Measurements from ENCODE around the gene FGD3. TPM values are rescaled to one million over a fixed set of nuclear protein-coding genes. Genes with fewer than 3 reads are reported as not detected.

Gene FGD3
- total and polyA plus RNA-seq, 2 donors (not counting 1 experiment from before 2014, with no cell fraction given), result 130 to 134 TPM

- no peaks in the 10 kb centered on the region for H3K27me3 ChIP-seq (replicated peaks in 1 of 4; ENCODE audit: control extremely low read depth in 1 of 4, control insufficient read depth in 3 of 4, insufficient read depth in 4 of 4, low read length in 3 of 4)
- H2AFZ ChIP-seq (ENCODE audit: insufficient read depth, low read depth, low read length, poor library complexity, severe bottlenecking), result no peak overlapping the region
- H3K4me2 ChIP-seq (replicated peaks; ENCODE audit: low read depth, low read length, poor library complexity, severe bottlenecking), result no peak overlapping the region
- POLR2A ChIA-PET, result no interaction called here
- H3K36me3 ChIP-seq (replicated peaks in 1 of 2; ENCODE audit: control extremely low read depth in 1 of 2, control insufficient read depth in 1 of 2, extremely low read depth in 1 of 2, insufficient read depth in 2 of 2, low read length in 1 of 2), result peaks cover 1 to 39% of the 10 kb centered on the region in 2 experiments
- 100% methylated on average over 2 of the region's 2 CpGs for WGBS (ENCODE audit: insufficient coverage)
- Mint-ChIP-seq H3K4me3 (no peak overlapping the region), H3K4me1 (peaks cover 7% of the 10 kb centered on the region), H3K9me3 (ENCODE audit: insufficient read depth) (no peaks in the 10 kb centered on the region), H3K27me3 (no peaks in the 10 kb centered on the region), H3K27ac (no peak overlapping the region)
- ATAC-seq (ENCODE audit: low read depth), result no peak
- H3K79me2 ChIP-seq (ENCODE audit: control insufficient read depth, insufficient read depth, low read length), result peaks cover 45% of the 10 kb centered on the region
- TF ChIP-seq CTCF (IDR thresholded peaks at IDR 0.05) (no peak), EZH2 (IDR thresholded peaks at IDR 0.05; ENCODE audit: borderline replicate concordance, insufficient read depth, low read depth, low read length, poor library complexity, severe bottlenecking) (no peak)
- no peak overlapping the region for H3K27ac ChIP-seq (ENCODE audit: low read length in 2 of 2)
- DNase-seq, result no peak
- no peaks in the 10 kb centered on the region for H3K9me3 ChIP-seq (ENCODE audit: control extremely low read depth in 1 of 3, control insufficient read depth in 2 of 3, insufficient read depth in 1 of 3, low read length in 2 of 3)
- peaks cover 9% of the 10 kb centered on the region in 2 donors for H3K4me1 ChIP-seq (ENCODE audit: control insufficient read depth in 2 of 2, insufficient read depth in 2 of 2, low read length in 2 of 2)
- CTCF ChIA-PET, result interaction anchor here (1.1 kb wide), 1 partner anchor 73 kb away, joined by 3 read pairs; no protein-coding TSS in a partner anchor
- peaks cover 35% of the 10 kb centered on the region for H4K20me1 ChIP-seq (ENCODE audit: control insufficient read depth, insufficient read depth, low read length, poor library complexity, severe bottlenecking)
- no peak overlapping the region for H3K9ac ChIP-seq (ENCODE audit: low read length)
- intact Hi-C loops (cut with micrococcal nuclease), result no loop called here
- H3K4me3 ChIP-seq (ENCODE audit: control extremely low read depth in 1 of 5, extremely low read depth in 1 of 5, insufficient read depth in 1 of 5, low read depth in 2 of 5, low read length in 4 of 5), result no peak overlapping the region
Measured at GRCh38 chr9:93076792-93077128, 129.4 kb downstream of the FGD3 start.

- peaks cover 1 to 41% of the 10 kb centered on the region in 2 experiments for H3K36me3 ChIP-seq (replicated peaks in 1 of 2; ENCODE audit: control extremely low read depth in 1 of 2, control insufficient read depth in 1 of 2, extremely low read depth in 1 of 2, insufficient read depth in 2 of 2, low read length in 1 of 2)
- no peak overlapping the region for H3K27ac ChIP-seq (ENCODE audit: low read length in 2 of 2)
- H3K27ac Mint-ChIP-seq, result peak overlapping the region; percentile 3
Measured at GRCh38 chr9:93077367-93077766, 130.0 kb downstream of the FGD3 start.

More at GRCh38 chr9:93077367-93077766, 130.0 kb downstream of the FGD3 start:
- H4K20me1 ChIP-seq (ENCODE audit: control insufficient read depth, insufficient read depth, low read length, poor library complexity, severe bottlenecking), result peaks cover 29% of the 10 kb centered on the region
- intact Hi-C loops (cut with micrococcal nuclease), result no loop called here
- Mint-ChIP-seq H3K4me3 (no peak overlapping the region), H3K9me3 (ENCODE audit: insufficient read depth) (no peaks in the 10 kb centered on the region), H3K4me1 (peaks cover 7% of the 10 kb centered on the region), H3K27me3 (no peaks in the 10 kb centered on the region)
- H3K27me3 ChIP-seq (replicated peaks in 1 of 4; ENCODE audit: control extremely low read depth in 1 of 4, control insufficient read depth in 3 of 4, insufficient read depth in 4 of 4, low read length in 3 of 4), result no peaks in the 10 kb centered on the region
- CTCF ChIA-PET, result no interaction called here
- no peak for DNase-seq
- peaks cover 39% of the 10 kb centered on the region for H3K79me2 ChIP-seq (ENCODE audit: control insufficient read depth, insufficient read depth, low read length)
- H3K9ac ChIP-seq (ENCODE audit: low read length), result no peak overlapping the region
- POLR2A ChIA-PET, result no interaction called here
- ATAC-seq (ENCODE audit: low read depth), result no peak
- H3K4me3 ChIP-seq (ENCODE audit: control extremely low read depth in 1 of 5, extremely low read depth in 1 of 5, insufficient read depth in 1 of 5, low read depth in 2 of 5, low read length in 4 of 5), result no peak overlapping the region
- no peak overlapping the region for H3K4me2 ChIP-seq (replicated peaks; ENCODE audit: low read depth, low read length, poor library complexity, severe bottlenecking)
- 94% methylated on average over 1 of the region's 1 CpG for WGBS (ENCODE audit: insufficient coverage)
- H3K4me1 ChIP-seq (ENCODE audit: control insufficient read depth in 2 of 2, insufficient read depth in 2 of 2, low read length in 2 of 2), result peaks cover 3 to 5% of the 10 kb centered on the region in 2 donors
- no peaks in the 10 kb centered on the region for H3K9me3 ChIP-seq (ENCODE audit: control extremely low read depth in 1 of 3, control insufficient read depth in 2 of 3, insufficient read depth in 1 of 3, low read length in 2 of 3)
- no peak for TF ChIP-seq EZH2 (IDR thresholded peaks at IDR 0.05; ENCODE audit: borderline replicate concordance, insufficient read depth, low read depth, low read length, poor library complexity, severe bottlenecking)
- no peak for TF ChIP-seq CTCF (IDR thresholded peaks at IDR 0.05)
- no peak overlapping the region for H2AFZ ChIP-seq (ENCODE audit: insufficient read depth, low read depth, low read length, poor library complexity, severe bottlenecking)

All from B cell (primary cell).